GM12878 (cell line): ENCODE data around the gene UBASH3B. TPM values are rescaled to one million over a fixed set of nuclear protein-coding genes. Genes with fewer than 3 reads are reported as not detected.

Experiments used
- ATAC-seq: fragments of 200-7000 bp; cut with Tn5 transposase; 3 replicates; pipeline ENCODE4 v1.9.1; 2020; ENCODE audit warnings: mild to moderate bottlenecking, moderate library complexity
- BruUV-seq: library from RNA; stranded (reverse); fragments of 400-500 nt; replicated peaks from 2 replicates; lab custom pipeline; 2021; lab: Mats Ljungman, UMichigan
- CTCF ChIA-PET: fragments of 300-600 bp; sonication (Branson Sonifier 250); formaldehyde crosslinking; extraction: SDS; loops from one replicate; lab custom pipeline; 2021; ENCODE audit warnings: inconsistent platforms; lab: Yijun Ruan, JAX
- POLR2A ChIA-PET: fragments of 350-600 bp; formaldehyde crosslinking; extraction: SDS; loops from one replicate; lab custom pipeline; 2021; ENCODE audit warnings: inconsistent platforms; lab: Charles Lee
- RAD21 ChIA-PET: fragments of 300-600 bp; sonication (Branson Sonifier 250); formaldehyde crosslinking; loops from one replicate; lab custom pipeline; 2023; ENCODE audit warnings: antibody characterized with exemption; ENCODE audit not compliant: unreplicated experiment; lab: Charles Lee
- SMC1A ChIA-PET: fragments of 300-600 bp; sonication (Branson Sonifier 250); formaldehyde crosslinking; loops from one replicate; lab custom pipeline; 2023; ENCODE audit not compliant: unreplicated experiment, uncharacterized antibody; lab: Charles Lee
- DNase-seq: peaks from one replicate; pipeline ENCODE4 v3.0.0-alpha.2; 2011; ENCODE audit warnings: low read depth, low spot score
- FAIRE-seq: peaks from 3 replicates; lab custom pipeline; 2011; peaks lifted over from hg19 to GRCh38; lab: Jason Lieb, UNC
- H2AFZ ChIP-seq: 2 replicates; pipeline ENCODE4 v1.6.0; 2011; ENCODE audit warnings: low read depth, low read length, control low read depth; ENCODE audit not compliant: control insufficient read depth
- H3K27ac ChIP-seq: 2 replicates; pipeline ENCODE4 v1.5.1; 2011; ENCODE audit warnings: control low read depth; ENCODE audit not compliant: control insufficient read depth, insufficient read depth
- H3K27me3 ChIP-seq, 2 experiments: replicated peaks in 1 of 2; 2 replicates each; pipeline versions ENCODE4 v1.6.0 to v1.6.1; 2011; ENCODE audit warnings: low read length in 1 of 2; ENCODE audit not compliant: control insufficient read depth in 2 of 2, insufficient read depth in 2 of 2
- H3K36me3 ChIP-seq, 2 experiments: 2 replicates each; pipeline ENCODE4 v1.5.1; 2011; ENCODE audit warnings: low read length in 1 of 2; ENCODE audit not compliant: control insufficient read depth in 2 of 2, insufficient read depth in 2 of 2
- H3K4me1 ChIP-seq: 2 replicates; pipeline ENCODE4 v1.6.1; 2011; ENCODE audit warnings: mild to moderate bottlenecking, low read length, moderate library complexity, mixed read lengths; ENCODE audit not compliant: control insufficient read depth, insufficient read depth
- H3K4me2 ChIP-seq: 2 replicates; pipeline ENCODE4 v1.6.0; 2011; ENCODE audit warnings: control low read depth; ENCODE audit not compliant: control insufficient read depth, insufficient read depth
- H3K4me3 ChIP-seq: fragments of 200-600 bp; sonication (generic); 2 replicates; pipeline ENCODE4 v1.5.1; 2016
- H3K79me2 ChIP-seq: 2 replicates; pipeline ENCODE4 v1.6.0; 2011; ENCODE audit warnings: low read length; ENCODE audit not compliant: control insufficient read depth, insufficient read depth
- H3K9ac ChIP-seq: 2 replicates; pipeline ENCODE4 v1.8.0; 2011; ENCODE audit warnings: low read length, control low read depth, mixed read lengths; ENCODE audit not compliant: control insufficient read depth, insufficient read depth
- H3K9me3 ChIP-seq: replicated peaks from 3 replicates; pipeline ENCODE4 v1.5.1; 2011; ENCODE audit warnings: mild to moderate bottlenecking, low read length; ENCODE audit not compliant: control insufficient read depth, insufficient read depth
- H4K20me1 ChIP-seq: 2 replicates; pipeline ENCODE4 v1.6.0; 2011; ENCODE audit not compliant: control insufficient read depth, insufficient read depth
- CBX5 ChIP-seq: sonication (generic); IDR thresholded peaks from 2 replicates; pipeline ENCODE4 v1.6.1; 2016; ENCODE audit warnings: low read depth, moderate library complexity, mild to moderate bottlenecking, inconsistent platforms
- IKZF1 ChIP-seq: fragments of 450-650 bp; conservative IDR thresholded peaks from 2 replicates; pipeline ENCODE4 v1.6.1; 2017; ENCODE audit warnings: antibody characterized with exemption, mild to moderate bottlenecking
- IRF3 ChIP-seq: fragments of 450-650 bp; IDR thresholded peaks from 2 replicates; pipeline ENCODE4 v1.6.1; 2014; ENCODE audit warnings: mild to moderate bottlenecking
- JUNB ChIP-seq: IDR thresholded peaks from 2 replicates; pipeline ENCODE4 v1.6.1; 2016; ENCODE audit warnings: antibody characterized with exemption, mild to moderate bottlenecking
- LARP7 ChIP-seq: fragments of 450-650 bp; IDR thresholded peaks from 2 replicates; pipeline ENCODE4 v1.6.1; 2017; ENCODE audit warnings: mild to moderate bottlenecking
- PAX8 ChIP-seq: fragments of 450-650 bp; IDR thresholded peaks from 2 replicates; pipeline ENCODE4 v1.6.1; 2017; ENCODE audit warnings: mild to moderate bottlenecking, moderate library complexity
- PBX3 ChIP-seq: IDR thresholded peaks from 2 replicates; pipeline ENCODE4 v1.6.1; 2011; ENCODE audit warnings: mild to moderate bottlenecking, low read depth, low read length, moderate library complexity; ENCODE audit not compliant: insufficient replicate concordance
- PML ChIP-seq: IDR thresholded peaks from 2 replicates; pipeline ENCODE4 v1.6.1; 2012; ENCODE audit warnings: low read length, inconsistent platforms
- POU2F2 ChIP-seq: IDR thresholded peaks from 3 replicates; pipeline ENCODE4 v1.6.1; 2011; ENCODE audit warnings: low read depth, mild to moderate bottlenecking, low read length, borderline replicate concordance
- RAD51 ChIP-seq: fragments of 450-650 bp; IDR thresholded peaks from 2 replicates; pipeline ENCODE4 v1.6.1; 2016; ENCODE audit warnings: moderate library complexity, mild to moderate bottlenecking, inconsistent platforms
- SKIL ChIP-seq: fragments of 450-650 bp; IDR thresholded peaks from 2 replicates; pipeline ENCODE4 v1.6.1; 2017; ENCODE audit warnings: mild to moderate bottlenecking, low read depth, inconsistent platforms; ENCODE audit not compliant: poor library complexity, severe bottlenecking
- USF1 ChIP-seq: IDR thresholded peaks from 2 replicates; pipeline ENCODE4 v1.6.1; 2011; ENCODE audit warnings: borderline replicate concordance, low read depth, mild to moderate bottlenecking, moderate library complexity, mixed read lengths, low read length; ENCODE audit not compliant: insufficient read depth; ENCODE audit errors: extremely low read length
- ZNF687 ChIP-seq: fragments of 450-650 bp; IDR thresholded peaks from 2 replicates; pipeline ENCODE4 v1.6.1; 2017; ENCODE audit warnings: mild to moderate bottlenecking, moderate library complexity
- WGBS: methylation state at CpG from one replicate; pipeline ENCODE4 v1.1.6; 2016; ENCODE audit warnings: low lambda C conversion rate; ENCODE audit not compliant: insufficient replicate concordance, insufficient coverage; ENCODE audit errors: missing lambda C conversion rate; 5-methylcytosine and 5-hydroxymethylcytosine counted together
- in situ Hi-C: fragments of 300-500 bp; cut with MboI; formaldehyde crosslinking; loops from 9 replicates; pipeline ENCODE4 v1.14.3; 2018; ENCODE audit warnings: mixed read lengths
- intact Hi-C: fragments of 100-400 bp; cut with micrococcal nuclease; formaldehyde crosslinking; loops from one replicate; pipeline ENCODE4 v1.14.2; 2022; ENCODE audit not compliant: unreplicated experiment
- polyA plus RNA-seq, 11 experiments: library from polyadenylated mRNA; depleted of rRNA in 4 of 11; unstranded in 6 of 11; stranded (reverse) in 5 of 11; fragments of >200 nt; fragmentation: Nextera tagmentation in 4 of 11; fragmentation: Illumina TruSeq in 1 of 11; extraction: Ambion mirVana in 4 of 11; extraction: Trizol in 1 of 11; gene quantifications; 1 replicate in 1 of 11; 2 replicates in 10 of 11; pipeline versions ENCODE4 v1.2.1 to v1.2.3, GENCODE V29; 2011 to 2016; ENCODE audit warnings: inconsistent platforms in 2 of 11, missing spikeins in 2 of 11, low read depth in 1 of 11
- total RNA-seq, 4 experiments: library from RNA; depleted of rRNA in 3 of 4; stranded (reverse); fragments of >200 nt in 3 of 4; fragmentation: Illumina TruSeq in 1 of 4; extraction: Trizol in 1 of 4; gene quantifications; 2 replicates each; pipeline versions ENCODE4 v1.2.1 to v1.2.3, GENCODE V29; 2013 to 2021

UBASH3B gene
- total and polyA plus RNA-seq, 10 of the 15 experiments (the other 5 are each of a cell fraction or from before 2014, with no cell fraction given) = 0.18 to 3.3 (median 0.57) TPM

GRCh38 chr11:122663056-122663740, 7.7 kb downstream of the UBASH3B start (continued):
- TF ChIP-seq ZNF687 (no peak), IKZF1 (no peak)

GRCh38 chr11:122663764-122664163, 8.2 kb downstream of the UBASH3B start:
- H3K9ac ChIP-seq = no peak overlapping the region
- POLR2A ChIA-PET = no interaction called here
- DNase-seq = no peak
- H3K9me3 ChIP-seq = peaks cover under 1% of the 10 kb centered on the region; the same call in 2 of the 3 replicates
- no TSS peak for BruUV-seq
- no peak overlapping the region for H3K4me2 ChIP-seq
- RAD21 ChIA-PET = no interaction called here
- H3K36me3 ChIP-seq = no peaks in the 10 kb centered on the region
- WGBS = 32% methylated on average over 4 of the region's 4 CpGs
- intact Hi-C loops (no loop called here), in situ Hi-C loops (no loop called here)
- no peak for FAIRE-seq
- no peak for ATAC-seq
- peaks cover 4% of the 10 kb centered on the region; the same call in 1 of the 2 replicates for H4K20me1 ChIP-seq
- H3K27me3 ChIP-seq = peaks cover 1 to 4% of the 10 kb centered on the region in 2 experiments; a peak in 3 of 4 replicates
- no peak overlapping the region for H2AFZ ChIP-seq
- no peak overlapping the region for H3K27ac ChIP-seq
- SMC1A ChIA-PET = no interaction called here
- no peaks in the 10 kb centered on the region for H3K79me2 ChIP-seq
- peaks cover 7% of the 10 kb centered on the region; the same call in 1 of the 2 replicates for H3K4me1 ChIP-seq
- no peak overlapping the region for H3K4me3 ChIP-seq
- CTCF ChIA-PET = no interaction called here
- no peak for TF ChIP-seq SKIL
- no peak for TF ChIP-seq JUNB
- no peak for TF ChIP-seq PAX8
- TF ChIP-seq PML = no peak
- TF ChIP-seq POU2F2 = no peak
- TF ChIP-seq RAD51 = no peak
- TF ChIP-seq IRF3 = no peak
- TF ChIP-seq PBX3 = no peak
- no peak for TF ChIP-seq CBX5
- TF ChIP-seq LARP7 = no peak
- no peak for TF ChIP-seq USF1
